ENCODE measurements around the gene FA2H.
A peak's percentile ranks its signal among the peaks of the same experiment; 100 is the strongest.

Gene FA2H

GRCh38 chr16:74731853-74732477, 42.7 kb downstream of the FA2H start:
- DNase-seq (no peak), ATAC-seq (ENCODE audit: insufficient read depth, low read depth) (no peak)
- Histone ChIP-seq H3K27ac (ENCODE audit: low read length) (no peak overlapping the region), H2AFZ (ENCODE audit: low read depth, low read length) (no peak overlapping the region), H3K4me2 (ENCODE audit: insufficient read depth, low read length) (no peak overlapping the region), H3K36me3 (ENCODE audit: insufficient read depth, low read length) (no peaks in the 10 kb centered on the region), H4K20me1 (ENCODE audit: insufficient read depth, low read length) (no peaks in the 10 kb centered on the region), H3K9ac (ENCODE audit: low read depth, low read length) (no peak overlapping the region), H3K27me3 (ENCODE audit: insufficient read depth, low read length, poor library complexity) (peaks cover 3% of the 10 kb centered on the region), H3K4me3 (ENCODE audit: low read depth in 1 of 2, low read length in 2 of 2) (no peak overlapping the region), H3K4me1 (ENCODE audit: insufficient read depth, low read length) (peaks cover 16% of the 10 kb centered on the region), H3K79me2 (ENCODE audit: insufficient read depth, low read length) (no peaks in the 10 kb centered on the region), H3K9me3 (ENCODE audit: insufficient read depth, low read length, severe bottlenecking) (peaks cover under 1% of the 10 kb centered on the region)
- TF ChIP-seq CTCF (IDR thresholded peaks at IDR 0.05; ENCODE audit: borderline replicate concordance, extremely low read depth, low read length, poor library complexity, severe bottlenecking) = no peak
- TF ChIP-seq EZH2 (IDR thresholded peaks at IDR 0.05; ENCODE audit: borderline replicate concordance, low read depth, low read length, severe bottlenecking) = no peak

- no peak overlapping the region; the same call in 1 of the 2 replicates for H2AFZ ChIP-seq (ENCODE audit: low read depth, low read length)
Measured at GRCh38 chr16:74729783-74730683, 44.6 kb downstream of the FA2H start.

GRCh38 chr16:74727903-74728302, 46.7 kb downstream of the FA2H start:
- TF ChIP-seq EZH2 (IDR thresholded peaks at IDR 0.05; ENCODE audit: borderline replicate concordance, low read depth, low read length, severe bottlenecking) (no peak), CTCF (IDR thresholded peaks at IDR 0.05; ENCODE audit: borderline replicate concordance, extremely low read depth, low read length, poor library complexity, severe bottlenecking) (no peak)
- no peaks in the 10 kb centered on the region for H4K20me1 ChIP-seq (ENCODE audit: insufficient read depth, low read length)
- peaks cover 5% of the 10 kb centered on the region for H3K9me3 ChIP-seq (ENCODE audit: insufficient read depth, low read length, severe bottlenecking)
- no peak overlapping the region for H3K4me3 ChIP-seq (ENCODE audit: low read depth in 1 of 2, low read length in 2 of 2)
- DNase-seq = no peak
- H3K9ac ChIP-seq (ENCODE audit: low read depth, low read length) = no peak overlapping the region
- H3K79me2 ChIP-seq (ENCODE audit: insufficient read depth, low read length) = no peaks in the 10 kb centered on the region
- no peaks in the 10 kb centered on the region for H3K27me3 ChIP-seq (ENCODE audit: insufficient read depth, low read length, poor library complexity)
- H3K36me3 ChIP-seq (ENCODE audit: insufficient read depth, low read length) = no peaks in the 10 kb centered on the region
- no peak overlapping the region for H3K4me2 ChIP-seq (ENCODE audit: insufficient read depth, low read length)
- no peak overlapping the region for H3K27ac ChIP-seq (ENCODE audit: low read length)
- ATAC-seq (ENCODE audit: insufficient read depth, low read depth) = no peak
- H3K4me1 ChIP-seq (ENCODE audit: insufficient read depth, low read length) = peaks cover 16% of the 10 kb centered on the region
- no peak overlapping the region for H2AFZ ChIP-seq (ENCODE audit: low read depth, low read length)

More at GRCh38 chr16:74729783-74730683, 44.6 kb downstream of the FA2H start:
- ATAC-seq (ENCODE audit: insufficient read depth, low read depth) (peak; percentile 75), DNase-seq (peak; percentile 64)
- Histone ChIP-seq H3K9ac (ENCODE audit: low read depth, low read length) (no peak overlapping the region; the same call in 1 of the 2 replicates), H3K27ac (ENCODE audit: low read length) (peak overlapping the region; percentile 38; the same call in 1 of the 2 replicates), H3K79me2 (ENCODE audit: insufficient read depth, low read length) (no peaks in the 10 kb centered on the region), H3K4me2 (ENCODE audit: insufficient read depth, low read length) (no peak overlapping the region), H3K4me3 (ENCODE audit: low read depth in 1 of 2, low read length in 2 of 2) (no peak overlapping the region), H4K20me1 (ENCODE audit: insufficient read depth, low read length) (no peaks in the 10 kb centered on the region), H3K4me1 (ENCODE audit: insufficient read depth, low read length) (peaks cover 16% of the 10 kb centered on the region), H3K9me3 (ENCODE audit: insufficient read depth, low read length, severe bottlenecking) (peaks cover 5% of the 10 kb centered on the region), H3K36me3 (ENCODE audit: insufficient read depth, low read length) (no peaks in the 10 kb centered on the region), H3K27me3 (ENCODE audit: insufficient read depth, low read length, poor library complexity) (no peaks in the 10 kb centered on the region)
- TF ChIP-seq EZH2 (IDR thresholded peaks at IDR 0.05; ENCODE audit: borderline replicate concordance, low read depth, low read length, severe bottlenecking) = no peak
- TF ChIP-seq CTCF (IDR thresholded peaks at IDR 0.05; ENCODE audit: borderline replicate concordance, extremely low read depth, low read length, poor library complexity, severe bottlenecking) = no peak
